DMS153 treated with DMSO at 0.1 percent for 48 hours (cell line): ENCODE measurements around the gene BOLA3.
"Not testable (repeated sequence)": the region's sequence is repeated elsewhere in the genome, so short reads cannot be mapped to it uniquely, and the experiment has no call there.

ENCODE experiments used
- DNase-seq: peaks from one replicate; lab custom pipeline; 2025; ENCODE audit not compliant: unreplicated experiment; lab: John Stamatoyannopoulos, UW

The BOLA3 gene, protein sequence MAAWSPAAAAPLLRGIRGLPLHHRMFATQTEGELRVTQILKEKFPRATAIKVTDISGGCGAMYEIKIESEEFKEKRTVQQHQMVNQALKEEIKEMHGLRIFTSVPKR

DNA sequence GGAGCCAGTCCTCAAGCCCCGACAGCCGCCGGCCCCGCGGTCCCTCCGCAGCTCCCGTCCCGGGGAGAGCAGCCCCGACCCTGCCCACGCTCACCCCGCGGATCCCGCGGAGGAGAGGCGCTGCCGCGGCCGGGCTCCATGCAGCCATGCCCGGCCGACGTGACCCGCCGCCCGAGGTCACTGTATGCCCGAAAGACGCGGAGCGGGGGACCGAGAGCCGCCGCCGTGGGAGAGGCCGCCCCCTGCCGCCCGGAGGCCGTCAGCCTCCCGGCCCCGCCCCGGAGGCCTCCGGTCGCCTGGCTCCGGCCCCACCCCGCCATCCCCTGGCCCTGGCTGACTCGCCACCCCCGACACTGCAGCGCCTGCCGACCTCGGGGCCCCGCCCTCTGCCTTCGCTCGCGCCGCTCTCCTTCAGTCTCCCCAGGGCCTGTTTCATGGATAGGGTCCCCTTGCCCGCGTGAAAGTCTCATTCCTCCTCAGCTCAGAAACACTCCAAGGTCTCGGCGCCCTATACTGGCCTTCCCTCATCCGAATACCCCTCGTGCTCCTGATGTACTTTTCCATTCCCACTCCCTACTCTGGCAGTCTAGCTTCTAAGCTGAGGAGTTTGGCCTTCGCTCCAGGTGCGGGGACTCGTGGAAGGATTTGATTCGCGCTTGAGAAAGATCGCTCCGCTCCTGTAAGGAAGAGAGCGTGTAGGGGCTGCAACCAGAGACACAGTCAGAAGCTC, at the start of gene BOLA3:
Gene BOLA3 (minus strand): TSS at position 186 of the 730 bp plus-strand sequence. CDS start 38 bp downstream, at position 148.
- peak; percentile 82 for DNase-seq

DNA sequence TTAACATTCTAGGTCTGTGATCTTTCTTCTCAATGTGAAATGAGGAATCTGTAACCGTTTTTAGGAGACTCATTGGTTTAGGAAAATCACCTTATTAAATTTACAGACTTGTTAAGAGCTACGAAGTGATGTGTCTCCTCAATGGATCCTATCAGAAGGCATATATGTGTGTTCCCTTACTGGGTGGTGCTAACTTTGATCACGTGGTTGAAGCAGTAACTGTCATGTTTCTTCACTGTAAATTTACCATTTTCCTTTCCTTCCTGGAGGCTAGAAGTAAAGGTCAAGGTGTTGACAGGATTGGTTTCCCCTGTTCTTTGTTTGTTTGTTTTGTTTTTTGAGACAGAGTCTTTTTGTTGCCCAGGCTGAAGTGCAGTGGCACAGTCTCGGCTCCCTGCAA, 49.3 kb upstream of the BOLA3 start:
- DNase-seq, result no peak

- DNase-seq, result no peak
These were observed 47.1 kb upstream of the BOLA3 start for GRCh38 chr2:74194799-74195198.

- no peak for DNase-seq
These were observed 44.1 kb upstream of the BOLA3 start for GRCh38 chr2:74191596-74192380.

DNA sequence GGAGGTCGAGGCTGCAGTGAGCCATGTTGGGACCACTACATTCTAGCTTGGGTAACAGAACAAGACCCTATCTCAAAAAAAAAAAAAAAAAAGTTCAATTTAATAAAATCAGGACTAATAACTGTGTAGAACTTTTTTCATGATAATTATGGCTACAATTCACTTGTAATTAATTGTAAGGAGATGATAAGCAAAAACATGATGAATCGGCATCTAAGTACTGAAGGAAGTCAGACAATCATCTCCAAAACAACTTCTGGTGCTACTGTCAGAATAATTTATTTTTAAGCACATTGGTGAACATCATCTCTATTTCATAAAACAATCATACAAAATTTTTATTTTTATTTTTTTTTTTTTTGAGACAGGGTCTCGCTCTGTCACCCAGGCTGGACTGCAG, 41.0 kb upstream of the BOLA3 start:
- DNase-seq, result no peak

DNA sequence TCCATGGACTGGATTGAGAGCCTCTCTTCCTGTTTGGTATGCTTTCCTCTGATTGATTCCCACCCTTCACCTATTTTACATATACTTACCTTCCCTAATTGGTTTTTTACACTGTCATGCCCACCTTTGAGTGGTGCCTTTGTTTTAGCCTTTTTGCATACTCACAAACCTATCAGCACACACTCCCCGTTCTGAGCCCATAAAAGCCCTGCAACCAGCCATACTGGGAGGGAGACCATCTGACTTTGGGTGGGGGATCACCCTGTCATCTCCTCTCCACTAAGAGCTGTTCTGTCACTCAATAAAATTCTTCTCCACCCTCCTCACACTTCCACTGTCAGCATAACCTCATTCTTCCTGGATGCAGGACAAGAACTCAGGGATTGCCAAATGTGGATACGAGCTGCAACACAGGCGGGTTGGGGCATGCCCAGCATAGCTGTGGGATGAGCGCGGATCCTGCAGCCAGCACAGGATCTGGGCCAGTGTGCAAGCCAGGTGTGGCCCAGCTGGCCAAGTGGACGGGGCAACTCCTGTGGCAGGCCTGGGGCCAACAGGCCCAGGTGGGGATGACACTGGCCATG, 40.4 kb upstream of the BOLA3 start:
- DNase-seq, result no peak

GRCh38 chr2:74186706-74187105, 39.0 kb upstream of the BOLA3 start:
- not testable (repeated sequence) for DNase-seq

DNA sequence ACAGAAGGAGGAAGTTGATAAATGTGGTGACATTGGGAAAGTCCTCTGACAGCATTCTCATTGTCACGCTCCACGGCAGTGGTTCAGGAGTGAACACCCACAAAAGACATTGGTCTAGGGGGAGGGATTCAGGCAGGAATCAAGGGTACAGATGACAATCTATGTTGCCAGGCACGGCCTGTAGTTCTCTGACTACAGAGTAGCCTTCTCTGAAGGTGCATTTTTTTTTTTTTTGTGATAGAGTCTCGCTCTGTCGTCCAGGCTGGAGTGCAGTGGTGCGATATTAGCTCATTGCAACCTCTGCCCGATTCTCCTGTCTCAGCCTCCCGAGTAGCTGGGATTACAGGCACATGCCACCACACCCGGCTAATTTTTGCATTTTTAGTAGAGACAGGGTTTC, 38.3 kb upstream of the BOLA3 start:
- DNase-seq, result no peak

GRCh38 chr2:74183878-74184277, 36.2 kb upstream of the BOLA3 start:
- DNase-seq, result no peak

DNA sequence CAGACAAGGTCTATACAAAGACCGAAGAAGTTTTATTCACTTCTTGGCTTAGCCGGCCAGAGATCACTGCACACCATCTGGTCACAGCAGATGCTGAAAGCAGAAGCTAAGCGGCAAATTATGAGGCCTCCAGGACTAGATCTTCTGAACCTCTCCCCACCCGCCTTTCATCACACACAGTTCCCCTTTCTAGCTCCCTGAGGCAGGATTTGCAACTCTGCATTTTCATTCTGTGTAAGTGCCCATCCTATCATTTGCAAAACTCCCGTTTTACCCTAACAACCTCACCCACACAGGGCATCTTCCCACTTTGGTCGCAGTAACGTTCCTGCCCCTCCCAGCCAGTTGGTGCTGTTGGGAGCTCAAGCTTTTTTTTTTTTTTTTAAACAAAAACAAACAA, 34.0 kb upstream of the BOLA3 start:
- no peak for DNase-seq

GRCh38 chr2:74179063-74179865, 31.6 kb upstream of the BOLA3 start:
- no peak for DNase-seq

DNA sequence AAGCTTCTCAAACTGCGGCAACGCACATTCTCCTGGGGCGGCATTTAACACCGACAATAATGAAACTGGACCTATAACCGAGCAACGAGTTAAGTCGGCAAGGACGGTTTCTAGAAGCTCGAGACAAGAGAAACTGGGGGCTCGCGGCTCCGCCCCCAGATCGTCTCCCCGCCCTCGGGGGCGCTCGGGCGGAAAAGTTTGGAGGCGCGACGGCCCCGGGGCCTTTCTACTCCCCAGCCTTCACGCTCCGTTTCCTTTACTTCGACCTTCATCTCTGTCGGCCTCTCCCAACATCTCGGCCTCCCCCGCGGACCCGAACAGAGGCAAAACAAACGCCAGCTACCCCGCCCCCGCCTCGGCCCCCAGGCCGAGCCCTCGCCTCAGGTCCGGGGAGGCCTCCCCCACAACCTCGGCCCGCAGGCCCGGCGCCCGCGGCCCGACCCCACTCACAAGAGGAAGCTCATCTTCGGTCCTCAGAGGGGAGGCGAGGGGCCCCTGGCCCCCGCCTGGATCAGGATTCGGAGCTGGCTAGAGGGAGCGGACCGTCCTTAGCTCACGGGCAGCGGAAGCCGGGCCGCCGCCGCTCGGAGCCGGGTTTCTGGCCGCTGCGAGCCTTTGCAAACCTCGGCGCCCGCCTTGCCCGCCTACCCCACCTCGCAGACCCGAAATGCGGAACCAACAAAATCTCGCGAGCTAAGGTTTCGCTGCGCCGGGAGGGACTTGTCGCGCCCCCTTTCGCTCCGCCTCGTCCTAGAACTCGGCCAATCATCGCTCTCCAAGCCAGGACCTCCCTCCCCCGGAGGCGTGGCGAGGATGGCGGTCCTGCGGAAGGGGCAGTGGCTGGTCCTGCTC, 30.7 kb upstream of the BOLA3 start, which contains the start of gene MOB1A:
Gene MOB1A (minus strand): TSS at position 669 of the 852 bp plus-strand sequence. CDS start 205 bp downstream, at position 464.
- peak; percentile 92 for DNase-seq

DNA sequence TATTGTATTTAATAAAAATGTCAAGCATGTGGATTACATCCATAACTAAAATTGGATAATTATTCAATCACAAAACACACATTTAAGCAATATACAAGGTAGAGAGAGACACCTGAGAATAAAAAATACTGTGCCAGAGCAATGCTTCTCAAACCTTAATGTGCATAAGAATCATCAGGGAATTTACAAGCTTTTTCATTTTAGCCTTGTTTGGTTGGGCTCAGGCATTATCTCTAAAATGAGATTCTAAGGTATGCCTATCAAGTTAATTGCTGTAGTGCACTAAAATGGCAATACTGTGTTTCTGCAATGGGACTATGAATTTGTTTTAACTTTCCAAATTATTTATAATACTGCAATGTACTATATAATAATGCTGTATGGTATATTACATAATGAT, 30.0 kb upstream of the BOLA3 start:
- no peak for DNase-seq

DNA sequence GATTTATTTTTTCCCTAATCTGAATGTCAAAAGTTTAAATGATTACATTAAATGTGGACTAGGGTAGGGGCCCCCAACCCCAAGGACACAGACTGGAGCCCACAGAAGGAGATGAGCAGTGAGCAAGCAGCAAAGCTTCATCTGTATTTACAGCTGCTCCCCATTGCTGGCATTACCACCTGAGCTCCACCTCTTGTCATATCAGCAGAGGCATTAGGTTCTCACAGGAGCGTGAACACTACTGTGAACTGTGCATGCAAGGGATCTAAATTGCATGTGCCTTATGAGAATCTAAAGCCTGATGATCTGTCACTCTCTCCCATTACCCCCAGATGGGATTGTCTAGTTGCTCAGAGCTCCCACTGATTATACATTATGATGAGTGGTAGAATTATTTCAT, 27.2 kb upstream of the BOLA3 start:
- no peak for DNase-seq

DNA sequence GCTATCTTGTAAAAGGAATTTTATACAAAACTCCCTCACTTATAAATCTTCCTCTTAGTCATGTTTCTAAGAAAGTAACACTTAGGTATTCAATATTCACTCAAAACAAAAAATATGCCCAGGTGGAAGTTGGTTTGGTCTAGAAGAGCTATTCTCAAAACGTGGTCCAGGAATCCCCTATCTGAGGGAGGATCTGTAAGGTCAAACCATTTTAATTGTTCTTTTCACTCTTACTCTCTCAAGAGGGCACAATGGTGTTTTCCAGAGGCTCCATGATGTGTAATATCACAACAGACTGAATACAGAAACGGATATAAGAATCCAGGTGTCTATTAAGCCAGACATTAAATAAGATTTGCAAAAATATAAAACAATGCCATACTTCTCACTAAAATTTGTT, 21.0 kb upstream of the BOLA3 start:
- DNase-seq, result no peak

GRCh38 chr2:74164761-74165160, 17.0 kb upstream of the BOLA3 start:
- DNase-seq, result no peak

DNA sequence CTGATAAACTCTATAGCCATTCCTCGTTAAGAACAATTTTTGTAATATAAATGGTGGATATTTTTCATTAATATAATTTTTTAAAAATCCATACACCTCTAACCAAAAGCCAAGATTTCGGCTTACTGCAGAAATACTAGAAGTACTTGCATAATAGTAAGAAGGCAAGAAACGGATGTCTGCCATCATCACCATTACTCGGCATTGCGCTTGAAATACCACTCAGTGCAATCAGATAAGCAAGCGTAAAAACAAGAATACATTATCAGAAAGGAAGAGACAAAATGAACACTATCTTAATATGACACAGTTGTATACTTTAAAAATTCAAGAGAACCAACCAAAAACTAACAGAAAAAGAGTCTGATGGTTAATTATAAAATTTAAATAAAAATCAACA, 15.2 kb upstream of the BOLA3 start:
- DNase-seq, result no peak

GRCh38 chr2:74155830-74156229, 8.1 kb upstream of the BOLA3 start:
- no peak for DNase-seq

DNA sequence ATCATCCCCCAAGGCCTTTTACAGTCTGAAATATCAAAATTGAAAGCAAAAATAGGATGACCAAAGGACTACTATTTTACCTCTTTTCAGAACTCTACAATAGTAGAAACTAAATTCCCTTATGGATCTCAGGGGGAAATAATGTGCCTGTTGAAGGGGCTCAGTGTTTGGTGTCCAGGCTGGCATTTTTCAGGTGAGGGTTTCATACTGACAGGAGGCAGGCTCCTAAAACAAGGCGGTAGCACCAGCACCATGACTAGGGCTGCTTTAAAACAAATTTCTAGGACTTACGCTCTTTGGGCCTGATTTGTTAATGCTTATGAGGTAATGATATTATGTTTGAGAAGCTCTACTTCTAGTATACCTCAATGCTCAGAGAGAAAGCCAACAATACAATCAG, 5.2 kb upstream of the BOLA3 start:
- no peak for DNase-seq
